Sigmoid colon (tissue), 7 donors: ENCODE results near the gene ALS2CL. TPM values are rescaled to one million over a fixed set of nuclear protein-coding genes. Genes with fewer than 3 reads are reported as not detected.
A peak's percentile ranks its signal among the peaks of the same experiment; 100 is the strongest.

Experiments used
- DNase-seq: peaks from one replicate; pipeline ENCODE4 v3.0.0-alpha.2; 2019
- H3K27ac ChIP-seq, 4 donors: fragments of 200-600 bp; sonication (generic); one replicate each; pipeline ENCODE4 v1.5.1; 2016 to 2019; ENCODE audit warnings: mild to moderate bottlenecking in 1 of 4
- H3K27me3 ChIP-seq, 3 donors: fragments of 200-600 bp; sonication (generic); one replicate each; pipeline ENCODE4 v1.5.1; 2019; ENCODE audit warnings: mild to moderate bottlenecking in 1 of 3
- H3K36me3 ChIP-seq, 4 donors: fragments of 200-600 bp; sonication (generic); one replicate each; pipeline ENCODE4 v1.5.1; 2016 to 2019
- H3K4me1 ChIP-seq, 4 donors: fragments of 200-600 bp; sonication (generic); one replicate each; pipeline ENCODE4 v1.5.1; 2017 to 2019
- H3K4me3 ChIP-seq, 4 donors: fragments of 200-600 bp; sonication (generic); one replicate each; pipeline ENCODE4 v1.5.1; 2017 to 2019; ENCODE audit warnings: mild to moderate bottlenecking in 2 of 4, moderate library complexity in 1 of 4
- H3K9me3 ChIP-seq, 4 donors: fragments of 200-600 bp in 3 of 4; sonication (generic) in 3 of 4; one replicate each; pipeline versions ENCODE4 v1.5.1 to v1.6.1; 2013 to 2019
- EP300 ChIP-seq, 4 donors: sonication (generic); formaldehyde crosslinking; IDR thresholded peaks; one replicate each; pipeline ENCODE4 v1.6.1; 2017; ENCODE audit warnings: antibody characterized with exemption in 4 of 4
- POLR2A ChIP-seq, 2 donors: fragments of 450-650 bp; IDR thresholded peaks; one replicate each; pipeline ENCODE4 v1.6.1; 2016; ENCODE audit warnings: antibody characterized with exemption in 2 of 2, mild to moderate bottlenecking in 2 of 2, moderate library complexity in 2 of 2
- POLR2AphosphoS5 ChIP-seq, 4 donors: sonication (generic); formaldehyde crosslinking; IDR thresholded peaks; one replicate each; pipeline ENCODE4 v1.6.1; 2017; ENCODE audit warnings: antibody characterized with exemption in 4 of 4
- WGBS, 2 donors: extraction: QIAGEN DNeasy Blood & Tissue Kit; methylation state at CpG; one replicate each; pipeline ENCODE4 v1.1.7; 2013; 5-methylcytosine and 5-hydroxymethylcytosine counted together
- intact Hi-C: fragments of 100-400 bp; cut with DNase I; formaldehyde crosslinking; loops from one replicate; pipeline ENCODE4 v1.15.1; 2023
- polyA plus RNA-seq, 3 donors: library from polyadenylated mRNA; stranded (reverse); fragments of 200-250 nt; gene quantifications; one replicate each; pipeline ENCODE4 v1.2.3, GENCODE V29; 2013
- total RNA-seq, 4 donors: library from RNA; depleted of rRNA; stranded (reverse); fragments of >200 nt; gene quantifications; one replicate each; pipeline ENCODE4 v1.1.0, GENCODE V29; 2016
- TF ChIP-seq, protein P1 (sequence below), 4 experiments: fragments of 450-650 bp in 3 of 4; fragments of 200-600 bp in 1 of 4; IDR thresholded peaks; one replicate each; pipeline ENCODE4 v1.5.1; 2016 to 2019; ENCODE audit warnings: antibody characterized with exemption in 4 of 4, mild to moderate bottlenecking in 3 of 4, moderate library complexity in 2 of 4
- donor health status: healthy with polysubstance abuse.
- donor health status: Bipolar disorder and iron deficiency.
- donor health status: healthy.

ALS2CL gene
- total and polyA plus RNA-seq, 7 donors: 3.9 to 35.0 (median 5.4) TPM

DNA sequence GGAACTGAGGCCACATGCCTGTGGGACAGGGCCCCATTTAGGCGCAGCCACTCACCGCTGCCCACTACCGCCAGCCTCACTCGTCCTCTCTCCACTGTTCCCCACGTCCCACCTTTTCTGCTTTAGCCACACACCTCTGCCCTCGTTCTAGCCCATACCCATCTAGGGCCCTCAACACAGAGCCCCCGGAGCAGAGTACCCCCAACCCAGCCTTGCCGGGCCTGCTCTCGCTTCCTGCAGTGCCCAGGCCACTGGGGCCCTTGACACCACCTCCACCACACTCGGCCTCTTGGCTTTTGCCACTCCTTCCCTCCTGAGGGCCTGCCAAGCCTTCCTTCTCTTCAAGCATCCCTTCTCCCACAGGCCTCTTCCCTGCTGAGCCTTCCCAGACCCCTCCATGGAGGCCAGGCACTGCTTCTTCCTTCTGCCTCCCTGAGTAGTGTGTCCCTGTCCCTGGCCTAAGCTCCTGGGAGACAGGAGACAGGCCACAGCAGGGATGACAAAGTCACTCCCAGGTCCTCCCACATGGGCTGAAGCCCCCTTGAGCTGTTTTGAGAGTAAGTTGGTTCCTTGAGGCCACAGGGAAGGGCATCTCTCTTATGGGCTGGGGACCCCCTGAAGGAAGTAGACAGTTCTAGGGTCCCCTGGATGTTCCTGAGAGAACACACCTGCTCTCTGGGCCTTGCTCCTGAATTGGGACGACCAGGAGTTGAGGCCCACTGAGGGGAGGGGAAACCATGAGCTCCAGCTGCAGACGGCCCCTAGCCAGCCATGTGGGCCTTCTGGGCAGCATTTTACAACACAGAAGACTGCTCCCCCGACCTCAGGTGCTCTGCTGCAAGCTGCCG lies 19.8 kb upstream of the ALS2CL start:
- no peak overlapping the region for H3K27ac ChIP-seq
- intact Hi-C loops: no loop called here
- H3K4me1 ChIP-seq: no peaks in the 10 kb centered on the region
- H3K9me3 ChIP-seq: no peaks in the 10 kb centered on the region
- H3K36me3 ChIP-seq: no peaks in the 10 kb centered on the region
- no peak overlapping the region for H3K4me3 ChIP-seq
- 76 to 85% methylated on average over 14 of the region's 14 CpGs for WGBS, 2 donors
- no peak for TF ChIP-seq EP300 (IDR thresholded peaks at IDR 0.05)
- TF ChIP-seq POLR2AphosphoS5 (IDR thresholded peaks at IDR 0.05): no peak
- TF ChIP-seq, protein P1, sequence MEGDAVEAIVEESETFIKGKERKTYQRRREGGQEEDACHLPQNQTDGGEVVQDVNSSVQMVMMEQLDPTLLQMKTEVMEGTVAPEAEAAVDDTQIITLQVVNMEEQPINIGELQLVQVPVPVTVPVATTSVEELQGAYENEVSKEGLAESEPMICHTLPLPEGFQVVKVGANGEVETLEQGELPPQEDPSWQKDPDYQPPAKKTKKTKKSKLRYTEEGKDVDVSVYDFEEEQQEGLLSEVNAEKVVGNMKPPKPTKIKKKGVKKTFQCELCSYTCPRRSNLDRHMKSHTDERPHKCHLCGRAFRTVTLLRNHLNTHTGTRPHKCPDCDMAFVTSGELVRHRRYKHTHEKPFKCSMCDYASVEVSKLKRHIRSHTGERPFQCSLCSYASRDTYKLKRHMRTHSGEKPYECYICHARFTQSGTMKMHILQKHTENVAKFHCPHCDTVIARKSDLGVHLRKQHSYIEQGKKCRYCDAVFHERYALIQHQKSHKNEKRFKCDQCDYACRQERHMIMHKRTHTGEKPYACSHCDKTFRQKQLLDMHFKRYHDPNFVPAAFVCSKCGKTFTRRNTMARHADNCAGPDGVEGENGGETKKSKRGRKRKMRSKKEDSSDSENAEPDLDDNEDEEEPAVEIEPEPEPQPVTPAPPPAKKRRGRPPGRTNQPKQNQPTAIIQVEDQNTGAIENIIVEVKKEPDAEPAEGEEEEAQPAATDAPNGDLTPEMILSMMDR (IDR thresholded peaks at IDR 0.05): no peak
- no peak for TF ChIP-seq POLR2A (IDR thresholded peaks at IDR 0.05)
- DNase-seq: peak; percentile 46
- peaks cover 4 to 14% (median 8%) of the 10 kb centered on the region in 3 donors for H3K27me3 ChIP-seq

DNA sequence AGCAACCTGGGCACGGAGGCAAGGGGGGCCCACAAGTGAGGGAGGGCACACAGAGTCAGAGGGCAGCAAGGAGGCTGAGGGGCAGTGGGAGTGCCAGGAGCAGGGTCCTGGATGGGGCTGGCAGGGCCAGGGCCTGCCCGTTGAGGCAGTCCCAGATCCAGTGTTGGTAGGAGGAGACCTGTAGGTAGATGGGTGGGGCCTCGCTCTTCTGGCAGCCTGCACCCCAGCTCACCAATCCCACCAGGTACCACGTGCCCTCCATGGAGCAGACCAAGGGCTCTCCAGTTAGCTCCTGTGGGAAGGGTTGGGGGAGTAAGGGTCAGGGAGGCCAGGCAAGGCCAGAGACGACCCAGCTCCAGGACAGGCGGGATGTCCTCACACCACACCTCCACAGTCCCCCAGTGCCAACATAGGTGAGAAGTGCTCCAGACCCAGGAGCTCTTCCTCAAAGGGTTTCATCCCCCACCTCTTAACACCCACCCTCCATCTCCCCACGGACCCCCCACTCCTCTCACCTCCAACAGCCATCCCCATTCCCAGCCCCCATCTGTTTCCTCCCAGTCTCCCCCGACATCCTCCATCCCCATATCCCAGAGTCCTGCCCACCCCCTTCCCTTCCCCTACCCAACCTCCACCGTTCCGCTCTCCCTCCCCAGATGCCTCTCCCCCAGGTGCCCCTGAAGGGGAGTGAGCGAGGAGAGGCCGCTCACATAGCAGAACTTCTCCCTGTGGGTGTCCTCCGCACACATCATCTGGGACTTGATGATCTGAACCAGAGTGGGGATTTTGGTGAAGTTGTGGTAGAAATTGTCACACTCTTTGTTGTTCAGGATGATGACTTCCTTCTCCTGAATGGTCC lies 18.9 kb upstream of the ALS2CL start:
- peak; percentile 33 for DNase-seq
- Histone ChIP-seq H3K27me3 (peaks cover under 1 to 6% (median 1%) of the 10 kb centered on the region in 3 donors), H3K27ac (no peak overlapping the region), H3K4me1 (no peaks in the 10 kb centered on the region), H3K9me3 (no peaks in the 10 kb centered on the region), H3K4me3 (no peak overlapping the region), H3K36me3 (no peaks in the 10 kb centered on the region)
- 86 to 91% methylated on average over 13 of the region's 13 CpGs for WGBS, 2 donors
- no peak for TF ChIP-seq EP300 (IDR thresholded peaks at IDR 0.05)
- TF ChIP-seq, protein P1 (IDR thresholded peaks at IDR 0.05): no peak
- no peak for TF ChIP-seq POLR2A (IDR thresholded peaks at IDR 0.05)
- TF ChIP-seq POLR2AphosphoS5 (IDR thresholded peaks at IDR 0.05): no peak
- intact Hi-C loops: no loop called here

DNA sequence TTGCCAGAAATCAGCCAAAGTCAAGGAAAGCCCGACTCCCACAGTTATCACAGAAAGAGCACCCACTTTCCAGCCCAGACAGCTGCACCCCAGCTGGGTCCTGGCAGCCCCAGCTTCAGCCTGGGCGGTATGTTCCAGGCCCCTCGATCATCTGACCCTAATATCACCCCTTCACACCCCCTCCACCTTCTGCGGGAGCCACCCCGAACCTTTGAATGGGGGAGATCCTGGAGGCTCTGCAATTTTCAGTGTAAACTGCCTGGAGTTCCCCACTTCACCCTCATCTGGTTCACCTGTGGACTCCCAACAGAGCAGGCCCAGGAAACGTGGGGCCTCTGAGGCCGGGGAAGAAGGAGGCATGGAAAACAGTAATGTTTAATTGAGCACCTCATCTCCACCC lies 18.3 kb upstream of the ALS2CL start:
- 82 to 89% methylated on average over 7 of the region's 7 CpGs for WGBS, 2 donors
- peak; percentile 26 for DNase-seq
- intact Hi-C loops: no loop called here

DNA sequence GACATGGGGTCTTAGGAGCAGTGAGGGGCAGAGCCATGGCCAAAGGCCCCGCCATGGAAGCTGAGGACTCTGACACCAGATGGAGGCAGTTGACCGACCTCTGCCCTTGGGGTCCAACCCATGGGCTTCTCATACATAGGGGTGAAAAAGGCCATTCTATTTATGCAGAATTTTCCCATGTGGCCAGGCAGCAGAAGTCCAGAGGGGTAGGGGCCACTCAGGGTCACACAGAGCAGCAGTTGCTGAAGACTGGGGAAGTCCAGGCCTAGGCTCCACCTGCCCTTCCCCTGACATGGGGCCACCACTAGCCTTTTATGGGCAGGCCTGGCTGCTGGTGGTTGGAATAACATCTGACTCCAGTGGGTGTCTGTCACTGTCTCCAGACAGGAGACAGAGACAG lies 17.8 kb upstream of the ALS2CL start:
- no peak overlapping the region for H3K27ac ChIP-seq
- 92% methylated on average over 2 of the region's 2 CpGs for WGBS, 2 donors
- H3K4me1 ChIP-seq: no peaks in the 10 kb centered on the region
- H3K36me3 ChIP-seq: no peaks in the 10 kb centered on the region
- H3K27me3 ChIP-seq: no peaks in the 10 kb centered on the region
- TF ChIP-seq, protein P1 (IDR thresholded peaks at IDR 0.05): no peak
- TF ChIP-seq POLR2A (IDR thresholded peaks at IDR 0.05) (no peak), EP300 (IDR thresholded peaks at IDR 0.05) (no peak), POLR2AphosphoS5 (IDR thresholded peaks at IDR 0.05) (no peak)
- H3K4me3 ChIP-seq: no peak overlapping the region
- H3K9me3 ChIP-seq: no peaks in the 10 kb centered on the region
- peak; percentile 50 for DNase-seq
- intact Hi-C loops: no loop called here

More for the DNA sequence above, 18.3 kb upstream of the ALS2CL start:
- Histone ChIP-seq H3K36me3 (no peaks in the 10 kb centered on the region), H3K4me1 (no peaks in the 10 kb centered on the region), H3K27ac (no peak overlapping the region), H3K9me3 (no peaks in the 10 kb centered on the region), H3K27me3 (peaks cover 0 to 2% (median 0%) of the 10 kb centered on the region in 3 donors), H3K4me3 (no peak overlapping the region)
- TF ChIP-seq EP300 (IDR thresholded peaks at IDR 0.05) (no peak), POLR2AphosphoS5 (IDR thresholded peaks at IDR 0.05) (no peak), POLR2A (IDR thresholded peaks at IDR 0.05) (no peak)
- TF ChIP-seq, protein P1 (IDR thresholded peaks at IDR 0.05): no peak
